ENCODE measurements around the gene CNMD.
"Not testable (repeated sequence)": the region's sequence is repeated elsewhere in the genome, so short reads cannot be mapped to it uniquely, and the experiment has no call there.

The CNMD gene

DNA sequence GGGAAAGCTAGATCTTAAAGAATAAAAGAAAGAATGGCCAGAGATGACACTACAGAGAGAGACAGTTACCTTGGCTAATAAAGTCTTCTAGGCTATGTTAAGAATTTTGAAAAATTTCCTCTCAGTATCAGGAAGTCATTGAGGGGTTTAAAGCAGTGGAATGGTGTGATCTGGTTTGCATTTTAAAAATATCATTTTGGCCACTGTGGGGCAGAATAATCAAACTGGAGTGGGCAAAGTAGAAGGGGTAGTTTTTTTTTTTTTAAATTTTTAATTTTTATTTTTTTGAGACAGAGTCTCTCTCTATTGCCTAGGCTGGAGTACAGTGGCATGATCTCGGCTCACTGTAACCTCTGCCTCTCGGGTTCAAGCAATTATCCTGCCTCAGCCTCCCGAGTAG, 4.4 kb upstream of the CNMD start:
- no peak for DNase-seq (ENCODE audit: low spot score)

DNA sequence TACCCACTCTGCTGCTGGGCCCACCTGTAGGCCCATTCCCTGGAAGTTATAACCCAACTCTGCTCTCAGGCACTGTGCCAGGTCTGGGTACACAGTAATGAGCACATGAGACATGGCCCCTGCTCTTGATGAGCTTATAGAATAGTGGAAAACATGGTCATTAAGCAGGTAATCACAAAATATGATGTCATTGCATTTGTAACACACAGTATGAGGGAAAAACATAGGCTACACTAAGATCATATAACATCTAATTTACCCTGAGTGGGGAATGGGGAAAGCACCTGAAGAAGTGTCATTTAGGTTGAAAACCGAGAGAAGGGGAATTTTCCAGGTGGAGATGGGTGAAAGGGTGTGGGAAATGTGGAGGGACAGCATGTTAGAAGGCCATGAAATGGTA, 3.9 kb upstream of the CNMD start:
- no peak for DNase-seq (ENCODE audit: low spot score)

DNA sequence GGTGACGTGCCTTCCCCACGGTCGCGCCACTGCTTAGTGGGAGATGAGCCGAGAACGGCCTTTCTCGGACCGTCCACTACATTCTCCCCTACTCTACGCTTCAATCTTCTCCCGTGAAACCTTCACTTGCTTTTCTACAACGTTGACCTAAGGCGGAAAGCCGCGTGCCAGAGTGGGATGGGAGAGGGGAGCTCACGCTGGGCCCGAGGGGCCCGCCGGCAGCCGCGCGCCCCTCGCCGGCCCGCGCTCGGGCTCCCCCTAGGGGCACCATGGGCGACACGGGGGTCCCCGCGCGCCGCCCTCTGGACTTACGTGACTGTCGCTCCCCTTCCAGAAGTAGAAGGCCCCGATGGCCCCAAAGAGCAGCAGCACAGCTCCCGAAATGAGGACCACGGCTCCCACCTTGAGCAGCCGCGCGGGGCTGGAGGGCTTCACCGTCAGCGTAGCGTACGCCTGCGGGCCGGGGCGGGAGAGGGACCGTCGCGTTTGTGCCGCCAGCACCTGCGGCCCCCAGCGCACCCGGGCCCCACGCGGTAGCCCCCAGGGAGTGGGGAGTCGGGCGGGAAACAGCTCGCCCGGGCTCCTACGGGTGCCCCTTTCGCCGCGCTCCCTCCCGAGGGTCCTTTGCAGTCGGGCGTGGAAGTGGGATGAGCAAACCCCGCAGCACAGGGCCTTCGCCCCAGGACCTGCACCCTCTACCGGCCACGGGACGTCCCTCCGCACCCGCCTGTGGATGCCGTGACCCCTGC, 727 bp downstream of the CNMD start:
- no peak for DNase-seq (ENCODE audit: low spot score)

DNA sequence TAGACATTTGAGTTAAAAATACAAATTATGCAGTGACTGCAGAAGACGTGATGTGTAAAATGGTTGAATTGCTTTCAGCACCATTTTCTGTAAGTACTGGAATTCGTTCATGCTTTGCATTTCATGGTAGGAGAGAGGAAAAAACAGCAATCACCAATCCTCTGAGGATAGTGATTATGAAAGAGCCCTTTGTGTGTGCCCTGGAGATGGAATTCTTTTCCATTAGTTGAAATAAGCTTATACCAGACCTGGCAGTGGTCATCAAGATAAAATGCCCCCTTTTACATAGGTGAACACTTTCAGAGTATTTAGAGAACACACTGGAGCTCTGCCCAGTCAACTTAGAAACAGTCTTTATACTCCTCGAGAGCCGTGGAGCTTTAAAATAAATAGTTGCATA, 1.7 kb downstream of the CNMD start:
- no peak for DNase-seq (ENCODE audit: low spot score)

DNA sequence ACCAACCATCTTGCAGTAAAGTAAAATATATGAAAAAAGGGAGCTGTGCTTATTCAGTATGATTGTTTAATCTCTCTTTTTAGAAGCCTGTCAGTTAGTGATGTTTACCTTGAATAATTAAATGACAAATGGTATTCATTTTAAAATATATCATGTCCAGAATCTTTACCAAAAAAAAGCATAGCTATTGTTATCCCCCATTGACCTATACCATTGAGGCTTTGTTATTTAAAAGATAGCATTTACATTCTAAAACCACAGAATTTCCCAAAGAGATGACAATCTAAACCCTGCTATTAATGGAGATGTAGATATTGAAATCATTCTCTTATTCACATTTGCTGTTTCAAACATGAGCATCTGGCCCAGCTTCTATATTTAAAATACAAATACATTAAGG, 2.2 kb downstream of the CNMD start:
- no peak for DNase-seq (ENCODE audit: low spot score)

DNA sequence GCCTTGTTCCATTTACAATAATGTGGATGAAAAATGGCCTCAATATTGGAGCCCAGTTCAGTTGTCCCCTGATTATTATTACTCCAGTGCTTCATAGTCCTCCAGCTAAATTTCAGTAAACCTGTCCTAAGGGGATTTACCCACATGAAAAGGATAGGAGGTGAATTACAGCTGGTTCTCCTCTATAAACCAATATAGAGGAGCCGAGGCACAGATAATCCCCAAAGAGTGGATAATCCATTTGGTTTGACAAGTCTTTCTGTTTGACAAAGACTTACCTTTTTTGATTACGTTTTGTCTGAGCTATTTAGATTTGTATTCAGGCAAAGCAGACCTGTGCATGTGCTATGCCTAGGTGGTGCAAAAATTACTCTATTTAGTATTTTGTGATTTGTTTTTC, 2.7 kb downstream of the CNMD start:
- DNase-seq (ENCODE audit: low spot score): no peak

DNA sequence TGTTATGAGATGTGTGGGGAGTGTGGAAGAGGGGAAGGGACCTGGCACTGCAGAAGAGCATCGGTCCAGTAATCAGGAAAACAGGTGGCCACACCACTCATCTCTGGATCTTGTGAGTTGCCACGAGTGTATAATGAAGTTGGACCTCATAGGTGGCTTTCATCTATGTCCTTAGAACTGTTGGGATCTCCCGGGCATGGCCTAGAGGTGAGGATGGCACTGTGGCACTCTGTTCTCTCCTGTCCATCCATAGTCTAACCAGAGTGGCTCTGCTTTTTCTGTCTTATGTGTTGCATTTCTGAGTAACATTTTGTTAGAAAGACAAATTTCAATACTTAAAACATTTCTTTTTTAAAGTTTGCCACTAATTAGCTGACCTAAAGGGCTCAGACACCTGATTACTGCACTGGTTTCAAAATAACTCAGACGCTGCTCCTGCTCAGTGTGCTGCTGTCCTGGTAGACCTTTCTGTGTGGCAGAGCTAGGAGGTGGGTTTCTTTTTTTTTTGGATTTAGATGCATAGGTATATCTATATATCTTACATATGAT, 5.5 kb downstream of the CNMD start:
- DNase-seq (ENCODE audit: low spot score): no peak

DNA sequence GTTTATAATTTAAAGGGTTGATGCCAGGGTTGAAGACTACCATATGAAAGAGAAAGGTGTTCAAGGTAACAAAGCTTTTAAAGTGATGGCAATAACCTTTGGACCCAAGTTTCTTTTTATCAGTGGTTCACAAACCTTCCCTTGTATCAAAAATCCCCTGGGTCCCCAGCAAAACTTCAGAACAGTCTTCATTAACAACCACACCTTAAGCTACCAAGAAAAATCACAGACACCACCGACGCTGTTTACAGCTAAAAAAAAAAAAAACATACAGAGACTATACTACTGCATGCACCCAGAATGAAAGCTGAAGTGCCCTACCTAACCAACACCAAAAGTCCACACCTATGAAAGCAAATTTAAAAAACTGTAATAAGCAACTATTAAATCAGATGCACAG, 13.4 kb downstream of the CNMD start:
- DNase-seq (ENCODE audit: low spot score): no peak

DNA sequence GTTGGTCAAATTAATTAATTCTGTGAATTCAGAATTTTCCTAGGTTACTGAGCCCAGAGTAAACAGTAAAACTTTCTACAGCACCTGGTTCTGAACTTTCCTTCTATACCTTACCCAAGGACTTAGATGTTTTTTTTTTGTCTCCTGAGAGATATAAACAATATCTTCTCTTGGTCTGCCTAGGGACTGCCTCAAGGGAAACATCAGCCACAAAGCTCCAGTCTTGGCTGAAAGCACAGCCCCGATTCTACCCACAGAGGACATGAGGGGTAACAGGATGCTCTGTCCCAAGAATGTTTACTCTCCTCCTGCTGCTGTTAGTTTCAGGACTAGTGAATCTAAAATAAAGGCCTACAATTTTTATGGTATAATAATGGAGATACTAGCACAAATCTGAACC, 14.3 kb downstream of the CNMD start:
- DNase-seq (ENCODE audit: low spot score): no peak

DNA sequence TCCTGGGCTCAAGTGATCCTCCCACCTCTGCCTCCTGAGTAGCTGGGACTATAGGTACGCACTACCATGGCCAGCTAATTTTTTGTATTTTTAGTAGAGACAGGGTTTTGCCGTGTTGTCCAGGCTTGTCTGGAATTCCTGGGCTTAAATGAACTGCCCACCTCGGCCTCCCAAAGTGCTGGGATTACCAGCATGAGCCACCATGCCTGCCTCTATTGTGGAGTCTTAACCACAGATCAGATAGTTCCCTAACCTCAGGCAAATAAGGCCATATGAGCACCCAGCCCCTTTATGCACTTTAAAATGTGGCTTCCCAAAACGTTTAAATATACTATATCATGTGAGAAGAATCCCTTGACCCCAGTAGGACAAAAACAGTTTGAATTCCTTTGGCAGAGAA, 16.4 kb downstream of the CNMD start:
- DNase-seq (ENCODE audit: low spot score): no peak

DNA sequence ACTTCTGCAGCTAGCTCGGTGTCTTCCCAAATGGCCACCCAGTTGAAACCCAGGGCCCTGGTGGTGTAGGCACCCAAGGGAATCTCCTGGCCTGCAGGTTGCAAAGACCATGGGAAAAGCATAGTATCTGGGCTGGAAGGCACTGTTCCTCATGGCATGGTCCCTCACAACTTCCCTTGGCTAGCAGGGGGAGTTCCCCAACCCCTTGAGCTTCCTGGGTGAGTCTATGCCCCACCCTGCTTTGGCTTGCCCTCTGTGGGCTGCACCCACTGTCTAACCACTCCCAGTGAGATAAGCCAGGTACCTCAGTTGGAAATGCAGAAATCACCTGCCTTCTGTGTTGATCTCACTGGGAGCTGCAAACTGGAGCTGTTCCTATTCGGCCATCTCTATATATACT, 18.3 kb downstream of the CNMD start:
- DNase-seq (ENCODE audit: low spot score): not testable (repeated sequence)

DNA sequence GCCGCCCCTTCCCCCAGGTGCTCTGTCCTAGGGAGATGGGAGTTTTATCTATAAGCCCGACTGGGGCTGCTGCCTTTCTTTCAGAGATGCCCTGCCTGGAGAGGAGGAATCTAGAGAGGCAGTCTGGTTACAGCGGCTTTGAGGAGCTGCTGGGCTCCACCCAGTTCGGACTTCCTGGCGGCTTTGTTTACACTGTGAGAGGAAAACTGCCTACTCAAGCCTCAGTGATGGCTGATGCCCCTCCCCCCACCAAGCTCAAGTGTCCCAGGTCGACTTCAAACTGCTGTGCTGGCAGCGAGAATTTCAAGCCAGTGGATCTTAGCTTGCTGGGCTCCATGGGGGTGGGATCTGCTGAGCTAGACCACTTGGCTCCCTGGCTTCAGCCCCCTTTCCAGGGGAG, 18.7 kb downstream of the CNMD start:
- DNase-seq (ENCODE audit: low spot score): not testable (repeated sequence)

DNA sequence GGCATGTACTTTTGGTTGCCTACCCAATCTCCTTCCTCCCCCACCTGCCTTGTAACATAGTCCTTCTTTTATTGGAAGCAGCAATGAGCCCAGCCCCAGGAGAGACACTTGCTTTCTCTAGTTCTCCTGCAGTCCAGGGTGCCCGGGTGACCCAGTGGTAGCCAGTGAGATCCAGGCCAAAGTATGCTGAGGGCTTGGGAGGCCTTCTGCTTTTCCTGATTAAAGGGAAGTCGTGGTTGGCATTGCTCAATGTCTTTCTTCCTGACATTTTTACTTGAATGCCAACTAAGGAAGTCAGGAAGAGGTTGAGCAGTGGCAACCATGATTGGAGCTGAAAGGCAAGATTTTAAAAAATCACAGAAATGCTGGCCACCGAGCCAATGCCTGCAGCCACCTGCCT, 25.7 kb downstream of the CNMD start:
- no peak for DNase-seq (ENCODE audit: low spot score)

DNA sequence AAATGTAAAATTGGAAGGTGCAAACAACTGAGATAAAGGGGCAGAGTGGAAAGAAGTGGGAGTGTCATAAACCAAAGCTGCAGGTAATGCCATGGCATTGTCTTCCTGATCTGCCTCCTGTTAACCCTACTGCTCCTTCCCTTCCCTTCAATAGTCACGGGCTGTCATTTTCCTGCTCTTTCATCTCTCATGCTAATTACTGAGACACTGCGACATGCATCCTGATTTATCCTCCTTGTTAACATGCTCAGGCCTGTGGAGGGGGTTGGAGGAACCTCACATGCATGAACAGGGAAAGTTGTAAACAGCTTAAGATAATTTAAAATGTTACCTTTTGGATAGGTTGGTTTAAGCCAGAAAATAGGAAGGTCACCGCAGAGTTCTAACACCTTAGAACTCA, 27.2 kb downstream of the CNMD start:
- DNase-seq (ENCODE audit: low spot score): no peak

DNA sequence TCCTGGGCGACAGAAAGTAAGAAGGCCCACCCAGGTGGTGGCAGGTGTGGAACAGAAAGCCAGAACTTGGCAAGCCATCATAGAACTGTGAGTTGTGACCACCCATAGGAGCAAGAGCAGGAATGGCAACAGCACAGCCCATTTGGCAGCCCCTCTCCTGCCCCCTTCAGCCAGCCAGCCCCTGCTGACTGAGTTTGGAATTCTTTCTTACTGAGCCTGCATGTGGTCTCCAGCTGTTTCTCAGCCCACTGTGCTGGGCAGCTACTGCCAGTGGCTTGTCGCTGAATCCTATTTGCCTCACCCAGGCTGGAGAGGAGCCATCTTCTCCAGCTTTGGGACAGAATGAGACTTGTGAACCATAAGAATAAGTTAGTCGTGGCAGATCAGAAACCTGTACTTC, 28.3 kb downstream of the CNMD start:
- no peak for DNase-seq (ENCODE audit: low spot score)

DNA sequence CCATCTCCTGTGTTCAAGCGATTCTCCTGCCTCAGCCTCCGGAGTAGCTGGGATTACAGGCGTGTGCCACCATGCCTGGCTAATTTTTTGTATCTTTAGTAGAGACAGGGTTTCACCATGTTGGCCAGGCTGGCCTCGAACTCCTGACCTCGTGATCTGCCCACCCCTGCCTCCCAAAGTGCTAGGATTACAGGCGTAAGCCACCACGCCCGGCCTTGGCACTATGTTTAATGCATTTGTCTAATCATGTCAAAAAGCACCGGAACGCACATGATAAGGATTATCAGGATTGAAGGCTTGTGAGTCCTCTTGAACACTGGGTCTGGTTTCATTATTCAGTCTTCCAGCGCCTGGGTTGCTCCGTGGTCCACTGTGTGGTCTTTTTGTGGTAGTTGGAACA, 31.4 kb downstream of the CNMD start:
- DNase-seq (ENCODE audit: low spot score): not testable (repeated sequence)

DNA sequence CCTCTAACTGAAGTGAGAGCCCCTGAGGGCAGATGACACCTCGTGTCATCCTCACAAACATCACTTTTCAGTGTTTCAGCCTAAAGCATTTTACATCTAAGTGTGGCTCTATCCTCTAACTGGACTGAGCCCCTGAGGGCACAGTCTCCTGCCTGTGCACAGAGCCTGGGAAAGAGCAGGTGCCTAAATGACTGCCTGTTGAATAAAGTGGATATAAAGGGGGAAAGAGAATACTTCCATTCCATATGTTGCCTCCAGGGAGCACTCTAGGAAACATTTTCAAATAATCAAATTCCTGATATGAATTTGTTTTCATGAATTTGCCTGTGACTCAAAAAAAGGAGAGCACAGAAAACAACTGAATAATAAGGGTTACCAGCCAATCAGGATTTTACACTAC, 32.2 kb downstream of the CNMD start:
- DNase-seq (ENCODE audit: low spot score): no peak

DNA sequence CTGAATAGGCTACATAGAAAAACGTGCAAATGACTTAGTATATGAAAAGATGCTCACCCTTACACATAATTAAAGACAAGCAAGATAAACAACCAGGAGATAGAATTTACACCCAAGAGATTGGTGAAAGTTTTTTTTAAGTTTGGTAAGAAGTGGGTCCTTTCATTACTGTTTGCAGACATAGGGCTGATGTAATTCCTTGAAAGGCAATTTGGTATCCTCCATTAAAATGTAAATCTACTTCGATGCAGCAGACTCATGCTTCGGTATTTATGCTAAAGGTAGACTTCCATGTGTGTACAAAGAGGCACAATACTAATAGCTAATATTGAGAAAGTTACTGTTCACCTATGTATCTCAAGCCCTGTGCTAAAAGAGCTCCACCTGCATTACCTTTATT, 33.5 kb downstream of the CNMD start:
- DNase-seq (ENCODE audit: low spot score): no peak

DNA sequence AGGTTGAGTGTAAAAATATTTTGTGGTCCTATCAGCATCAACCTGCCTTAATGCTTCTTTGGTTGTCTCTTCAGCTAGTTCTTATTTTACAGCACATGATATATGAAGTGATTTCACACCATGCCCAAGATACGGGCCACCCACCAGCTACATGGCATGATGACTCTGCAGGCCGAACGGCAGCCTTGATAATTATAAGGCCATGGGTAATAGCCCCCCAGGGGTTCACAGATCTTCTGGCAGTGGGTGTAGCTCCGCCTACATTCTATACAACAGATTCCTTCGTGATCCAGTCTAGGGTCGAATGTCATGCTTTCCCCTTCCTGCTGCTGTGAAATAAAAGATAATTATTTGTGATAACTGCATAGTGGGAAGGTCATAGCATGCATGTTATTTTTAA, 36.1 kb downstream of the CNMD start:
- DNase-seq (ENCODE audit: low spot score): no peak

DNA sequence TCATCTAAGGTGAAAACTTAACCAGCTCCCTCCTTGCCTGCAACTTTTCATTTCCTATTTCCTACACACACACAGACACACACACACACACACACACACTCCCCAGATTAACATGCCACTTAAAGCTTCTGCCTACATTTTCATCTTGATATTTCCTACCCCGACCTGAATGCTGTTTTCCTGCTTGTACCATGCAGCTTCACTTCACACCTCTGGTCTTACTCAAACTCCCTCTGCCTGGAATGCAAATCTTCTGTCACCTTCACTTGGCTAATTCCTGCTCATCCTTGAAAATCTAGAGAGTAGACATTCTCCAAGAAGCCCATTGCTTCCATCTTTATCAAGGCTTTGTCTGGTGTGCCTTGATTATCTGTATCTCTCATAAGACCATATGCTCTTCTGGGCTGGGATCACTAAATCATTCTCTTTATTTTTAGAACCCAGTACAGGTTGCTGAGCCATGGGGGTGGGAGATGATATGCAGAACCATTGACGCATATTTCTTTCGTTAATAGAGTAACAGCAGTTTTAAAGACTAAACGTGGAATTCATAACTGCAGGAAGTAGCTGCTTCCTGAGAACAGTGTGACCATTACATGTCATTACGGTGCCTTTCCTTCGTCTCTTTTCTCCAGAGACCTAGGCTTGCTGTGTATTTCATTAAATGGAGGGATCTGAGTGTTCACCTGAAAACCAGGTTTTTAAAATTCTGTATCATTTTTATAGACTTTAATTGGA, 37.7 kb downstream of the CNMD start:
- no peak for DNase-seq (ENCODE audit: low spot score)

DNA sequence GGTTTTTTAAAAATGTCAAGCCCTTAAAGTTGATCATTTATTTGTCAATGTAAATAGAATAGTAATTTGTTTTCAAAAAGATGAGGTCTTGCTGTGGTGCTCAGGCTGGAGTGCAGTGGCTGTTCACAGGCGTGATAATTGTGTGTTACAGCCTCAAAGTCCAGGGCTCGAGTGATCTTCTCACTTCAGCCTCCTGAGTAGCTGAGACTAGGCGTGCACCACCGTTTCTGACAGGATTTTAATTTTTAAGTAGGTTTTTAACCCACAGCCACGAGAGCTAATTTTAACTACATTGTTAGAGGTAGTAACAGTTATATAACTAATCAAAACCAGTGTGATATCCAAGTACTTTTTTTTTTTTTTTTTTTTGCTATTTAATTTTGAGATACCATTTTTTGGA, 43.1 kb downstream of the CNMD start:
- no peak for DNase-seq (ENCODE audit: low spot score)

DNA sequence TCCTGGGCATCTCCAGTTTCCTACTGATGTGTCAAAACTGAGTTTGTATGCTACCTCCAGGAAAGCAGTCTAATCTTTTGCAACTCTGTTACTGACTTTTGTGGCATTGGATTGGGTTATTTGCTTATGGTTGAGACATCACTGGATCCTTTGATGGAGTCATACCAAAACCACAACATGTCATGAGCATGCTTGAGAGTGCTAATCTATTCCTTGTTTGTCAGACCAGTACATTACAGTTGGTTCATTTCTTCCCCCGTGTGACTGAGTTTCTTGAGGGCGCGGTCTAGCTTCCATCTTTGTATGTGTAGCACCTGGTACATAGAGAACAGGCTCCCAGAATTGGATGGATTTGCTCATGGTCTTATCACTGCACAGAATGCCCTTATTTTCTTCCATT, 43.8 kb downstream of the CNMD start:
- no peak for DNase-seq (ENCODE audit: low spot score)

DNA sequence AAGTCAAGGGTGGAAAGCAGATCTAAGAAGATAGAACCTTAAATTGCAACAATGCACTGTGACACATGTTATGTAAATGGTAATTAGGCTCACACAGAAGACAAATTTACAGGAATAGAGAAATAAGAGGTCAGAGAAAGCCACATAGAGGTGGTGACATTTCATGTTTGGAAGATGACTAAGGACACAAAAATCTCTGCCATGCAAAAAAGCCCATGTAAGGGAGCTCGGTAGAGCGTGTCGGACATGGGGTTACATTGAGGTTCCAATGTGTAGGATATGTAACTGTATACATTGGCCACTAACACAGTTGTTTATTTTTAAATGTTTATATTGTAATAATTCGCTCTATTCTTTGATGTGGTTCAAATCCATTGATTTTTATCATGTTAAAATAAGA, 53.2 kb downstream of the CNMD start:
- no peak for DNase-seq (ENCODE audit: low spot score)

DNA sequence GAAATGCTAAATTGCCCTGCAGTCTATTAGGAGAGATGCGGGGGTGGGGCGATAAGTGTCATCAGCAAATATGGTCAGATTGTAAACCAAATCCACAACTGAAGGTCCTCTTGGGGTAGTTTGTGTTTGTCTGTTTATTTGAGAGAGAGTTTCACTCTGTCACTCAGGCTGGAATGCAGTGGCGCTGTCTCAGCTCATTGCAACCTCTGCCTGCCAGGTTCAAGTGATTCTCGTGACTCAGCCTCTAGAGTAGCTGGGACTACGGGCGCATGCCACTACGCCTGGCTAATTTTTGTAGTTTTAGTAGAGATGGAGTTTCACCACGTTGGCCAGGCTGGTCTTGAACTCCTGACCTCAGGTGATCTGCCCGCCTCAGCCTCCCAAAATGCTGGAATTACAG, 53.8 kb downstream of the CNMD start:
- DNase-seq (ENCODE audit: low spot score): not testable (repeated sequence)
